DMS53 (cell line): ENCODE data around the gene OR5H6.
"Not testable (repeated sequence)": the region's sequence is repeated elsewhere in the genome, so short reads cannot be mapped to it uniquely, and the experiment has no call there.

ENCODE experiments used
- DNase-seq: peaks from one replicate; lab custom pipeline; 2025; lab: John Stamatoyannopoulos, UW

OR5H6 gene

DNA sequence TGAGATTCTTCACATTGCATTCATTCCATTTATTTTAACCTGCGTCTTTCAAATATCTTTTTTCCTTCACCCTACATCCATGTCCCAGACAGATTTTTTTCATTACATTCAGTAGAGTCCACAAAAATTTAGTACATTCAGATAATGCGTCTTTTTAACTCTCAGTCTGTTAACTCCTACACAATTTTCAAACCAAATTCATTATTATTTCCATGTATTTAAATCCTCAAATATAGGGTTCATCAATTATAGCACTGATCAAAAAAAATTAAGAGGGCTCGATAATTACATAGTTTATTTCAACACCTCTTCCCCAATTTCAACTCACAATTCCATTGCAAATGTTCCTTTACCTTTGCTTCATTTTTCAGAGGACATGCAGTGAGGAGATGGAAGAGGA, at the start of gene OR5H6:
Gene OR5H6 (plus strand): TSS at position 301 of the 400 bp plus-strand sequence. CDS start 89 bp downstream, at position 390.
- DNase-seq, result no peak

DNA sequence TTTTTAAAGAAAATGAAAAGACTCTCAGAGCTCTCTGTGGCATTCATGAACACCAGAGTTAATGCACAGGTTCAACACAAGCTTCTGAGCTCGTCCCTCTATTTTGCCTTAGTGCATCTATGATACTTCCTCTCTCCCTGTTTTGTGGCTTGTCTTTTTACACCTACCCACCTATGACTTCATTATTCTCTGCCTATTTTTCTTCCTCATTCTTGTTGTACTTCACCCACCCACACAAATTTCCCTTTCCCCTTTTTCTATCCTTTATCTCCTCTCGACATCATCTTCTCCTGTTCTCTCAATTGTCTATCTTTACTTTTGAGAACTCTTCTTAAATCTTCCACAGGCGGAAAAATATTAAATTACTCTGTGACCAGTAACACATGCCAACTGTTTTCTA, 49.0 kb upstream of the OR5H6 start:
- no peak for DNase-seq

DNA sequence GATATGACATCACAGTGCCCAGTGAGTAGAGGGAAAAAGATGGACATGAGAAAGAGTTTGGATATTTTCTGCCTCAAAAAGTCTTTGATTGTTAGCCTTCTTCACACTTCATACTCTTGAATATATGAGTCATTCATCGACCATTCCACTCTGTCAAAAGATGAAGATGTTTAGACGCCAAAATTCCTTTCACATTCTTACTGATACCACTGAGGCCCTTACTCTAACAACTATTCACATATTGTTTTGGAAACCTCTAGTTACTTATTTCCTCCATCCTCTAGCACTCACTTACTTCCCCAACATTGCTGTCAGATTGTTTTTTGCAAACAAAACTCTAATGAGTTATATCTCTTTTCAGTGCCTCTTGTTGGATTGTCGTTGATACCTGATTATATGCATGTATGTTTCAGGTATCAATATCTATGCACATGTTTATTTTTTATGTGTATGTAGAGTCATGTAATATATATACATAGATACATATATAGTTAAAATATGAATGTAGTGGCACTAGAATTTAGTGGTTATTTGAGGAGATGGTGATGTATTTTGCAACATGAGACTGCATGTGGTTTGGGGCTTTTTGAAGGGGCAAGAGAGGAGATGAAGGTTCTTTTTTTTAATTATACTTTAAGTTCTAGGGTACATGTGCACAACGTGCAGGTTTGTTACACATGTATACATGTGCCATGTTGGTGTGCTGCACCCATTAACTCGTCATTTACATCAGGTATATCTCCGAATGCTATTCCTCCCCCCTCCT, 40.0 kb upstream of the OR5H6 start:
- DNase-seq, result no peak

DNA sequence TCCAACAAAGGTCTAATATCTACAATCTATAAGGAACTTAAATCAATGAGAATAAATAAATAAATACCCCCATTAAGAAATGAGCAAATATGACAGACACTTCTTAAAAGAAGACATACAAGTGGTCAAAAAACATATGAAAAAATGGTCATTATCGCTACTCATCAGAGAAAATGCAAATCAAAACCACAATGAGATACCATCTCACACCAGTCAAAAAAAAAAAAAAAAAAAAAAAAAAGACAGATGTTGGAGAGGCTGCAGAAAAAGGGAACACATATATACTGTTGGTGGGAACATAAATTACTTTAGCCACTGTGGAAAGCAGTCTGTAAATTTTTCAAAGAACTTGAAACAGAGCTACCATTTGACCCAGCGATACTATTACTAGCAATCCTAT, 31.6 kb upstream of the OR5H6 start:
- no peak for DNase-seq

DNA sequence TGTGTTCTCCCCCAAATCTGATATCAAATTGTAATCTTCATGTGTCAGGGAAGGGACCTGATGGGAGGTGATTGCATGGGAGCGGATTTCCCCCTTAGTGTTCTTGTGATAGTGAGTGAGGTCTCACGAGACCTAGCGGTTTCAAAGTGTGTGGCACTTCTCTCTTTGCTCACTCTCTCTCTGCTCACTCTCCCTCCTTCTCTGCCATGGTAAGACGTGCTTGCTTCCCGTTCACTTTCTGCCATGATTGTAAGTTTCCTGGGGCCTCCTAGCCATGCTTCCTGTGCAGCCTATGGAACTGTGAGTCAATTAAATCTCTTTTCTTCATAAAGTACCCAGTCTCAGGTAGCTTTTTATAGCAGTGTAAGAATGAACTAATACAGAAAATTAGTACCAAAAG, 30.6 kb upstream of the OR5H6 start:
- DNase-seq, result no peak

DNA sequence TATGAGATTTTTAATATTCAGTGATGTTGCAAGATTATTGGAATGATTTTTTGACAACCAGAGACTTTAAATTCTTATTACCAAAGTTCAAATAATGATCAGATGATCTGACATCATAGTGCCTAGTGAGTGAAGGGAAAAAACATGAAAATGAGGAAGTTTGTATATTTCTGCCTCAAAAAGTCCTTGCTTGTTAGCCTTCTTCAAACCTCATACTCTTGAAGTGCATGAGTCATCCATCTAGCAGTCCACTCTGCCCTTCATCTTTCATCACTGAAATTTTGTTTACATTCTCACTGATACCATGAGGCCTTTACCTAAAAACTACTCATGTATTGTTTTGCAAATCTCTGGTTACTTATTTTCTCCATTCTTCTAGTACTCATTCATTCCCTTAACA, 23.9 kb upstream of the OR5H6 start:
- peak; percentile 72 for DNase-seq

DNA sequence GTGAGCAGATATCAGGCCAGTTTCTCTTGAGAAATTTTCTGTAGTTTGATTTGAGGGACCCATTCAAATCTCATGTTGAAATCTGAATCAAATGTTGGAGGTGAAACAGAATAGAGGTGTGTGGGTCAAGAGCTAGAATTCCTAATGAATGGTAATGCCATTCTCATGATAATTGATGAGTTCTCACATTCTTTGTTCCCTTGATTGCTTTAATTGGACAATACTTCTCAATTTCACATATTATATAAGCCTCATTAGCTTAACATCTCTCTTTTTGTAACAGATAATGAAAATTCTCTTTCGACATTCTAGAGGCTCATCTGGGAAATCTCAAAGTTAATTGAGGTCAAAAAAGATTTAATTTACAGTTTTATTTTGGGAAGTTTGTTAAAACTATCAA, 21.9 kb upstream of the OR5H6 start:
- no peak for DNase-seq

DNA sequence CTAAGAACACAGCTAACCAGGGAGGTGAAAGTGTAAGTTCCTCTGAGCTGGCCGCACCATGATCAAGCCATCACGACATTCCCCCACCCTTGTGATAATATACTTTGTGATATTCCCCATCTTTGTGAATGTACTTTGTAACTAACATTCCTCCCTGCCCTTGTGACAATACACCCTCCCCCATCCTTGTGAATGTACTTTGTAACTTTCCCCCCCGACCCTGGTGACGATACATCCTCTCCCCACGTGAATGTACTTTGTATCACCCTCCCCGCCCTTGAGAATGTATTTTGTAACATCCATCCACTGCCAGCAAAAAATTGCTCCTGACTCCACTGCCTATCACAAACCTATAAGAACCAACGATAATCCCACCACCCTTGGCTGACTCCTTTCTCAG, 20.2 kb upstream of the OR5H6 start:
- no peak for DNase-seq

DNA sequence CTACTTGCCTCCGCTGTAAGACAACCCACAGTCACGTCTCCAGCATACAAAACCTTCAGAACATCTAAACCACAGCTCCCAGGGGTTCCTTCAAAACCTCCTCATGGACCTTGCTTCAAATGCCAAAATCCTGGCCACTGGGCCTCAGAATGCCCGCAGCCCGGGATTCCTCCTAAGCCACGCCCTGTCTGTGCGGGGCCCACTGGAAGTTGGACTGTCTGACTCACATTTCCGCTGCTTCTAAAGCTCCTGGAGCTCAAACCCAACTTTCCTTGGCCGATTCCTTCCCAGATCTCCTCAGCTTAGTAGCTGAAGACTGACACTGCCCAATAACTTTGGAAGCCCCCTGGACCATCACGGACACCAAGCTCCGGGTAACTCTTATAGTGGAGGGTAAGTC, 17.9 kb upstream of the OR5H6 start:
- no peak for DNase-seq

DNA sequence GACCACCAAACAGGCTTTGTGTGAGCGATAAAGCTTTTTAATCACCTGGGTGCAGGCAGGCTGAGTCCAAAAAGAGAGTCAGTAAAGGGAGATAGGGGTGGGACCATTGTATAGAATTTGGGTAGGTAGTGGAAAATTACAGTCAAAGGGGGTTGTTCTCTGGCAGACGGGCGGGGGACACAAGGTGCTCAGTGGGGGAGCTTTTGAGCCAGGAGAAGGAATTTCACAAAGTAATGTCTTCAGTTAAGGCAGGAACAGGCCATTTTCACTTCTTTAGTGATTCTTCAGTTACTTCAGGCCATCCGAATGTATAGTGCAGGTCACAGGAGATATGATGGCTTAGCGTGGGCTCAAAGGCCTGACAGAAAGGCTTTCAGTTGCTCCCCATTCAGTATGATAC, 8.0 kb upstream of the OR5H6 start:
- not testable (repeated sequence) for DNase-seq

DNA sequence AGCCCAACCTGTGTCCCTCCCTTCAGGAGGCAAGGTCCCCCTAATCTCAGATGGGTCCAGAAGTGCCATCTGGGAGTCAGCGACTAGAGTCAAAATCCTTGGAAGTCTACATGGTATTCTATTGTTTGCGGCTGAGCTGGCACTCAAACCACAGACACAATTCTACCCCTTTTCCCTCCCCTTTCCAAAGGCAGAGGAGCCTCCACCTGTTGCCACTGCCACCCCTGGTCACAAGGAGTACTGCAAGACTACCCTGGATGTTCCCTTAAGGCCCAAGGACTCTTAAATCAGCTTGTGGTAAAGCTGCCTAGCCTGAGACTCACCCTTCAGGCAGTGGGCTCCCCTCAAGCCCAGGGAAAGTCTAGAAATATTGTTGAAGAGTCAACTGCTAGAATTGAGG, 4.3 kb upstream of the OR5H6 start:
- DNase-seq, result peak; percentile 50

DNA sequence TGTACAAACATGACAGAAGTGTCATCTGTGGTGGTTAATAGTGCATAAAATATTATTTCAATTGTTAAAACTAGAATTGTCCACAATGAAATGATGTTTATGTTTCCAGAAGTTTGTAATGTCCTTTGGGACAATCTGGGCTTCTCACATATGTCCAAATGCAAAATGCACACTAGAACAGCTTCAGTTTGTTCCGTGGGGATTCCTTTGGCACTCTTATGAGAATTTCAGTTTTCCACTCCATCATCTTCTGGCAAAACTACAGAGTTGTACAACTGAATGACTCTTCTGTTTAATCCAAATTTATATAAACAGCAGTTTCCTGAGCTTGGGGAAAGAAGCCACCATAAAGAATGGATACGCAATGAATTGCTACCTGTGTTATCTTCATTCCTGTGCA, 2.0 kb upstream of the OR5H6 start:
- no peak for DNase-seq

DNA sequence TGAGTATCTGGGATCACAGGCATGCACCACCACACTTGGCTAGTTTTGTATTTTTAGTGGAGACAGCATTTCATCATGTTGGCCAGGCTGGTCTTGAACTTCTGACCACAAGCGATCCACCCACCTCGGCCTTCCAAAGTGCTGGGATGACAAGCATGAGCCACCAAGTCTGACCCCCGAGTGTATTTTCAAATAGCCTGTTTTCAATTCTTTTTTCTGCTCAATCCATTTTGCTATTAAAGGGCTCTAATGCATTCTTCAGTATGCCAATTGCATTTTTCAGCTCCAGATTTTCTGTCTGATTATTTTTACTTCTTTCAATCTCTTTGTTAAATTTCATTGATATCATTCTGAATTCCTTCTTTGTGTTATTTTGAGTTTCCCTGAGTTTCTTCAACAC, 5.8 kb downstream of the OR5H6 start:
- DNase-seq, result no peak

DNA sequence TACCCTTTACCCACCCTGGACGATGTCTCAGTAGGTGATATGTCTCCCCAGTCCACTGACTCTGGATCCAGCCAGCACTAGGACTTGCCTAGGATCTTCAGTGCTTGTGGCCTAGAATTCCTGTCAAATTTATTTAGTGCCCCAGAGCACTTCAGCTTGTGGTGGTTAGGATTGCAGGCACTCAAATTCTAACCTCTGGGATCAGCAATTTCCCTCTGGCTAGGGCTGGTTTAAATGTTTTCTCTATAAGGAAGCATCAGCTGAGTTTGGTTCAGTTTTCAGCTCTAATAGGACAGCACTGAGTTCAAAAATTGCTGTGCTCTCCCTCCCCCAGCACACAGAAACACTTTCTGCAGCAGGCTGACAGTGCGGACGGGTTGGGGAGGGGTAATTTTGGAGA, 8.1 kb downstream of the OR5H6 start:
- no peak for DNase-seq

DNA sequence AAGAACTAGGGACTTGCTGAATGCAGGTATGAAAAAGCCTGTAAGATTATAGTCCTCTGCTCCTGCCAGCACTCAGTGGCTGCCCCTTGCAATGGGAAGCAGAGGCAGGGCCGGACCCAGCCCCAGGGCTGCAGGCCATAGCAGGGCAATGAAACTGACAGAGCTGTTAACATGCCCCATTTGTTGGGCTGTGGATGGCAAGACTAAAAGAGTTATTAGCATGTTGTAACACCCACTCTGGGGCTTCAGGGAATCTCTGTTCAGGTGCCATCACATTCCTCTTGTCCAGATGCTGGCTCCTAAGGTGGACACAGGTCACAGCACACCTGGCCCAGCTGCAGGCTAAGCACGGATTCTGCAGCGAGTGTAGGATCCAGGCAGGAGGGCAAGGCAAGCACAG, 10.9 kb downstream of the OR5H6 start:
- DNase-seq, result peak; percentile 2

DNA sequence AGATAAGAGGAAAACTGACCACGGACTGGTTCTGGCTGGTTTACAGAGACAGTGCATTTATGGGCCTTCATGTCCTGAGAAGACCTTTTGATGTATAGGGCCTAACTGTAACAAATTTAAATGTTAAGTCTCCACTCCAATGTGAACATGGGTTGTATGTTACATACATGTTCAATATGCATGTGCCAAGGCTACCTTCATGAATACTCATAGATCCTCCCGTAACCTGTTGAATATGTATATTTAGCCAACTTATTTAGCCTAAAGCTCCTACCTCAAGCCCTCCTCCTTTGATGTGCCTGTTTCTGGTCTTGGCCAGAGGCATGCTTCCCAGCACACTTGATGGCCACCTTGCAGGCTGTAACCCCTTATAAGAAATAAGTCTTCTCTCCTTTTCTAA, 18.2 kb downstream of the OR5H6 start, which contains the start of gene OR5H2:
Gene OR5H2 (plus strand): TSS at position 301 of the 400 bp plus-strand sequence. CDS start 398 bp downstream, outside the sequence.
- no peak for DNase-seq

DNA sequence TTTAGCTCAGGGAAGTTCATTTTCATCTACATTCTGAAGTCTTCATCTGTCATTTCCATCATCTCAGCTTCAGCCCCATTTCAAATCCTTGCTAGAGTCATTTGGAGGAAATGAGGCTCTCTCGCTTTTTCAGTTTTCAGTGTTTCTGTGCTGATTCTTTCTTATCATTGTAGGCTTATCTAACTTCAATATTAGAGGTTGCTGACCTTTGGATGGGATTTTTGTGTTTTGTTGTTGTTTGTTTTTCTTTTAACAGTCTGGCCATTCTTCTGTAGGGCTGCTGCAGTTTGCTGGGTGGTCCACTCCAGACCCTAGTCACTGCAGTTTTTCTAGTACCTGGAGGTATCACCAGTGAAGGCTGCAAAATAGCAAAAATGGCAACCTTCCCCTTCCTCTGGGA, 26.9 kb downstream of the OR5H6 start:
- no peak for DNase-seq

DNA sequence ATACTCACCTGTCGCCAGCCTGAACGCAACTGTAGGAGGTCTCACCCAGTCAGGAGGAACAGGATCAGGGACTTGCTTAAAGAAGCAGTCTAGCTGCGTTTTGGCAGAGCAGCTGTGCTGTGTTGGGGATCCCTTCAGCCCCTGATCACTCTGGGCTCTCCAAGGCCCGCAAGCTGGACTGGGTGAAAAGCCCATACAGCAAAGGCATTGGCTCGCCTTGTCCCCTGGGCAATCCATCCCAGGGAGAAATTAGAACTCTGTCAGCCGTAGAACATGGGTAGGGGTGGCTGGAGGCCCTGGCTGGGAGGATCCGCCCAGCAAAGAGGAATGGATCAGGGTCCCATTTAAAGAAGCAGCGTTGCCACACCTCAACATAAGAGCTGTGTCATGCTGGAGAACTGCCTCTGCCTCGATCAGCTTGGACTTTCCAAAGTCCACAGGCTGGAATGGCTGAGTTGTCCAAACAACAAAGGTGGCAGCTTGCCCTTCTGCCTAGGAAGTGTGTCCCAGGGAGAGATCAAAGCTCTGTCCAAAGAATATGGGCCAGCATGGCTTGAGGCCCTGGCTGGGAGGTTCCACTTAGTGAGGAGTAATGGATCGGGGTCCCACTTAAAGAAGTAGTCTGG, 27.4 kb downstream of the OR5H6 start:
- no peak for DNase-seq
